Dedifferentiated amniotic fluid mesenchymal stem cell (primary cell): ENCODE data around the gene CAMKV.

Source experiments
- DNase-seq: peaks from one replicate; pipeline ENCODE4 v3.0.0-alpha.2; 2016; ENCODE audit errors: extremely low spot score

The CAMKV gene

GRCh38 chr3:49896345-49896744 lies 26.6 kb upstream of the CAMKV start:
- DNase-seq = no peak

DNA sequence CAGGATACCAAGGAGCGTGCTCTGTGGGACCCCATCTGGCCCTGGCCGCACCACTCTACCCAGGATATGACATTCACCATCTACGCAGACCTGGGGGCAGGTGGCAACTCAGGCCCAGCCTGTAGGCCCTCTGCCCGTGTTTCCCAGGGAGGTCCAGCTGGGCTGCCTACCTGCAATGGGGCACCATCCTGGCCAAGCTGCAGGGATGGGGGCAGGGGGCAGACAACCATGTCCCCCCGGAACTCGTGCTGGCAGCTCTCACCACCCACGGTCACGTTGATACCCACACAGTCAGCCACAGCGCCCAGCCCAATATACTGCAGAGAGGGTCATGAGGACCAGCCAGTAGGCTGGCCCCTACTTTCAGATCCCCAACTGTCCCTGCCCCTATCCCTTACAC lies 26.1 kb upstream of the CAMKV start:
- DNase-seq = no peak

GRCh38 chr3:49889296-49889695 lies 19.6 kb upstream of the CAMKV start:
- DNase-seq = no peak

DNA sequence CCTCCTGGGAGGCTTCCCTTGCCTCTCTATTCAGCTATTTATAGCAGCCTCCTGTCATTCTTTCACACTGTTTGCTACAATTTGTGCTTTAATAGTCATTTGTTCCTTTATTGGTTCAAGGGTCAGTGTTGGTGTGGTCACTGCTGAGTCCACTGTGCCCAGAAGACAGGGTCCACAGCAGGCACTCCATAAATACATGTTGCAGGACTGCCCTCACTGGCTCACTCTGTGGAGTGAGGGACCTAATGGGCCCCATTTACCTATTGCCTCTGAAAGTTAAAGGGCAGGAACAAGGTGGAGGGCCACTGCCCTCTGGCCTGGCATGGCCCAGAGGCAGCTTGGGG lies 17.2 kb upstream of the CAMKV start:
- DNase-seq = no peak

- no peak for DNase-seq
Observed at GRCh38 chr3:49883998-49884397, 14.3 kb upstream of the CAMKV start.

- DNase-seq = no peak
Observed at GRCh38 chr3:49882166-49882565, 12.5 kb upstream of the CAMKV start.

DNA sequence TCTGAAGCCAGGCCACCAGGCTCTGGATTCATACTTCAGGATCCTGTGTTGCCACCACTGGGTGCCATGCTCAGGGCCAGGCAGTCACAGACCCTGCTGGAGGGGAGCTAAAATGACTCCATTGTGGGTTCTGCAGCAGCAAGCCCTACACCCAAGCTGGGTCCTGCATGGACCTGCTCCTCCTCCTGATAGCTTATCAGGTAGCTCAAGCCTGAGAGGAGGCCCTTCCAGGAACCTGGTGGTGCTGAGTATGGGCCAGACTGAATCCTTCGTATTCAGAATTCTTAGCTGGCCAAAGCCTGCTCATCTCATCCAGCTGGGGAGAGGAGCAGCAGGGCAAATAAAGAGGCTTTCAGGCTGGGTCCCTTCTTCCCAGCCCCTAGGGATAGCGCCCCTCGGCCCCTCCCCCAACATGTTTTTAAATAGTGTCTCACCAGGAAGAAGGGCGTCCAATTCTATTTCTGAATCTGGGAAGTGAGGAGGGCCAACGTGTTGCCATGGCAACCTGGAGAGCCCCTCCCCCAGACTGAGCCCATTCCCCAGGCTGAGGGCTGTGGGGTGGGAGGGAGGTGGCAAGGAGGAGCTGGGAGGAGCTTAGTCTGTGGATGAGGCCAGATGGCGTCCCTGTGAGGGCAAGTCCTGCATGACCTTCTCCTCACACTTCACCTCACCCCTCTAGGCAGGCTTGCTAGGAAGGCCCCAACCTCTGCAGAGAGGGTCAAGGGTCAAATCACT lies 11.0 kb upstream of the CAMKV start:
- DNase-seq = no peak

DNA sequence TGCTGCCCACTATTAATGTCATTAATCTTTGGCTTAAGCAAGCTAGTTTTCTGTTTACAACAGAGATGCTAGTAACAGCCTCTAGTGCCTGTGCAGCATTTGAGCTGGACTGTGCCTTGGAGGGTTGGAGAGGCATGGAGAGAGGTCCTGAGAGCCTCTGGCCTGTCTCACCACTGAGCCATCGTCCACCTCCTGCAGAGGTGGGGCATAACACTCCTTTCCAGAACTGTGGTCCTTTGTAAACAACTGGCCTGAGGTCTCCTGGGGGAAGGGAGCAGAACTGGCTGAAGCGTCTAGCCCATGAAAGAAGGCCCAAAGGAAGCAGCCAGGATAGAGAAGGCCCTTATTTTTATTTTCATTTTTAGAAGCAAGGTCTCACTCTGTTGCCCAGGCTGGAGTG lies 10.0 kb upstream of the CAMKV start:
- no peak for DNase-seq

DNA sequence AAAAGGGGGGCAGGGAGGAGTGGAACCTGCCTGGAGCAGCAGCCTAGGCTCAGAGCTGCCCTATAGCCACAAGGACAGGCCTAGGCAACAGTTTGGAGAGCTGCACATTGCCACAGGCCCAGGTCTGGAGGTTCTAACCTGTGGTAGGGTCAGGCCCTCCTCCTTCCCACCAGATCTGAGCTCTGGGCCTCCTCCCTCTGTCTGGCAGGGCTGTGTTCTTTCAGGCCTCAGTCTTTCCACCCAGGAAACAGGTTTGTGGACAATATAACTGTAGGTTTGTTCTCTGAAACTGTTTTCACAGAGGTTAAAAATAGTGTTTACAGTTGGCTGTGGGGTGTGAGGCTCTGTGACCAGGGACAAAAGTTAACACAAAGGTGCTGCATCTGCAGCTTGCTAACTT lies 9.0 kb upstream of the CAMKV start:
- no peak for DNase-seq

- no peak for DNase-seq
Observed at GRCh38 chr3:49877716-49878115, 8.0 kb upstream of the CAMKV start.

GRCh38 chr3:49876567-49876966 lies 6.9 kb upstream of the CAMKV start:
- DNase-seq = no peak

- no peak for DNase-seq
Observed at GRCh38 chr3:49873623-49874022, 3.9 kb upstream of the CAMKV start.

- no peak for DNase-seq
Observed at GRCh38 chr3:49872801-49873281, 3.1 kb upstream of the CAMKV start.

GRCh38 chr3:49871531-49872153 lies 1.9 kb upstream of the CAMKV start:
- DNase-seq = no peak

GRCh38 chr3:49868862-49869466 lies 742 bp downstream of the CAMKV start:
- DNase-seq = no peak

DNA sequence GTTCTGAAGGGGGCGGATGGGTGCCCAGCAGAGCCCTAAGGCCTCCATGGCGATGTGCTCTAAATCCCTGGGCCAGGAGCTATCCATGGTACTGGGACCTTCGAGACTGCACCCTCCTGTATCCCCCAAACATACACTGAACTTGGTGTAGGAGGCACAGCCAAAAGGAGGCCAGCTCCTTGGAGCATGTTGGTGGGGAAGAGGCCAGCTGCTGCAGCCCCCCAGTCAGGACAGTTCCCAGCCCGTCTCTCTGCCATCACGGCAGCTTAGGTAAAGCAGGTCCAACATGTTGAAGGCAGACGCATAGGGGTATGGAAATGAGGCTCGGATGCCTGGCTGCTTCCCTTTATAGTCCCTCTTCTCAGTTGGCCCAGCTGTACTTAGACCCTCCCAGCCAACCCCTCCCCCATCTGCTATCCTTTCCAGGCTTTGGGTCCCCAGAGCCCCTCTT lies 1.8 kb downstream of the CAMKV start:
- DNase-seq = no peak

- DNase-seq = no peak
Observed at GRCh38 chr3:49867400-49867799, 2.3 kb downstream of the CAMKV start.

GRCh38 chr3:49865198-49865784 lies 4.4 kb downstream of the CAMKV start:
- DNase-seq = no peak

GRCh38 chr3:49864505-49864904 lies 5.2 kb downstream of the CAMKV start:
- DNase-seq = no peak

GRCh38 chr3:49859576-49860305 lies 10.0 kb downstream of the CAMKV start:
- no peak for DNase-seq

DNA sequence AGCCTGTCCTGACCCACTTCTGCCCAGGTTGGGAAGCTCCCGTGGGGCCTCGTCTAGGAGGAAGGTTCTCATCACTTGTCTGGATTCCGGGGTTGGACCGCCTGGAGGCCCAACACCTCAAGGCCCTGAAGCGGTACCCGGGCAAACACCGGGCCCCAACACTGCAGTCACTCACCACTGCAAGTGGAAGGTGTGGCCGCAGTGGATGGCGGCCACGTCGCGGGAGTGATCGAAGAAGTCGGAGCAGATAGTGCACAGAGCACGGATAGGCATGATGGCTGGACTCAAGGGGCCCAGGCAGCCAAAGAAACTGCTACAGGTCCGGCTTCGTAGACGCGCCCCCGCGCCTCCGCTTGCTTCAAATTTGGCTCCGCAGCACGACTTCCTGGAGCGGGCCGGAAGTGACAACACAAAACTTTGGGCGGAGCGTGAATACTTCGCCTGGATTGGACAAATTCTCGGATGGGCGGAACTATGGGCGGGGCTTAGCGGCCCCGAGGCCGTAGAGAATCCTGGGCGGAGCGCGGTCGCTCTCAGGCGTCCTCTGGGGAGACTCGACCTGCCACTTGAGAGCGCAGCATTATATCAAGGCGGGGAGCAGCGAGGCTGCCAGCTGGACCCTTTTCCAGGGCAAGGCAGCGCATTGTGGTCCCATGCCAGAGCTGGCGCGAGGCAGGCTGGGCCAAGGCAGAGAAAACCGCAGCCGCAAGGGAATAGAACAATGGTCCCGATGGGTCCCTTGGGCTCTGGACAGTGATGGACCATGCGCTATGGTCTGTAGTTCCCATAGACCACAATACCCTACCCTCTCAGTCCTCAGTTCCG lies 13.3 kb downstream of the CAMKV start, which contains the start of gene TRAIP:
TSS of gene TRAIP (minus strand) at position 384 of the 825 bp plus-strand sequence. CDS start at position 273, 111 bp downstream.
- peak; percentile 97 for DNase-seq
